K562 (cell line): ENCODE measurements around the gene FOXS1. TPM values are rescaled to one million over a fixed set of nuclear protein-coding genes. Genes with fewer than 3 reads are reported as not detected.

Experiments used
- JUND ChIP-seq, 2 experiments: IDR thresholded peaks; 2 replicates in 1 of 2; 3 replicates in 1 of 2; pipeline ENCODE4 v1.6.1; 2011; ENCODE audit warnings: borderline replicate concordance in 2 of 2, low read depth in 2 of 2, low read length in 2 of 2, improper control_type of control experiment in 1 of 2, missing biosample characterization in 1 of 2, missing genetic modification characterization in 1 of 2, missing genetic modification reagents in 1 of 2
- SLC30A9 ChIP-seq: fragments of 250-450 bp; sonication (Bioruptor Pico); IDR thresholded peaks from 2 replicates; pipeline ENCODE4 v1.8.0; 2022; ENCODE audit warnings: mild to moderate bottlenecking, moderate library complexity
- ZBTB17 ChIP-seq: fragments of 450-650 bp; formaldehyde crosslinking; IDR thresholded peaks from 2 replicates; pipeline ENCODE4 v1.4.0; 2020; ENCODE audit warnings: mild to moderate bottlenecking
- polyA plus RNA-seq, 8 experiments: library from polyadenylated mRNA; depleted of rRNA in 4 of 8; stranded (reverse) in 5 of 8; unstranded in 3 of 8; fragments of >200 nt; fragmentation: Nextera tagmentation in 2 of 8; fragmentation: Illumina TruSeq in 1 of 8; extraction: Ambion mirVana in 2 of 8; extraction: Trizol in 1 of 8; gene quantifications; 2 replicates each; pipeline versions ENCODE4 v1.2.1 to v1.2.3, GENCODE V29; 2011 to 2014; ENCODE audit warnings: inconsistent platforms in 1 of 8, missing spikeins in 1 of 8
- total RNA-seq, 7 experiments: library from RNA; depleted of rRNA in 6 of 7; stranded (reverse); fragments of >200 nt in 6 of 7; fragmentation: Illumina TruSeq in 2 of 7; extraction: Trizol in 2 of 7; gene quantifications; 2 replicates each; pipeline versions ENCODE4 v1.2.1 to v1.2.3, GENCODE V29; 2011 to 2021; ENCODE audit warnings: low replicate concordance in 1 of 7
- TF ChIP-seq, protein P1 (sequence below): sonication (generic); formaldehyde crosslinking; IDR thresholded peaks from 2 replicates; pipeline ENCODE4 v1.8.0; 2023; ENCODE audit warnings: missing genetic modification reagents, mild to moderate bottlenecking, borderline replicate concordance
- TF ChIP-seq, protein P2 (sequence below), 2 experiments: fragments of 450-650 bp in 1 of 2; sonication (generic) in 1 of 2; formaldehyde crosslinking in 1 of 2; IDR thresholded peaks in 1 of 2; conservative IDR thresholded peaks in 1 of 2; 2 replicates each; pipeline versions ENCODE4 v1.6.1 to v1.8.1; 2016 to 2023; ENCODE audit warnings: mild to moderate bottlenecking in 2 of 2, moderate library complexity in 2 of 2, inconsistent platforms in 1 of 2, missing genetic modification reagents in 1 of 2
- TF ChIP-seq, protein P3 (sequence below): sonication (generic); formaldehyde crosslinking; IDR thresholded peaks from 2 replicates; pipeline ENCODE4 v1.8.0; 2022; ENCODE audit warnings: missing genetic modification reagents, mild to moderate bottlenecking, moderate library complexity, borderline replicate concordance

FOXS1 gene
- total and polyA plus RNA-seq, 9 of the 15 experiments (the other 6 are each of a cell fraction or from before 2014, with no cell fraction given): not detected

DNA sequence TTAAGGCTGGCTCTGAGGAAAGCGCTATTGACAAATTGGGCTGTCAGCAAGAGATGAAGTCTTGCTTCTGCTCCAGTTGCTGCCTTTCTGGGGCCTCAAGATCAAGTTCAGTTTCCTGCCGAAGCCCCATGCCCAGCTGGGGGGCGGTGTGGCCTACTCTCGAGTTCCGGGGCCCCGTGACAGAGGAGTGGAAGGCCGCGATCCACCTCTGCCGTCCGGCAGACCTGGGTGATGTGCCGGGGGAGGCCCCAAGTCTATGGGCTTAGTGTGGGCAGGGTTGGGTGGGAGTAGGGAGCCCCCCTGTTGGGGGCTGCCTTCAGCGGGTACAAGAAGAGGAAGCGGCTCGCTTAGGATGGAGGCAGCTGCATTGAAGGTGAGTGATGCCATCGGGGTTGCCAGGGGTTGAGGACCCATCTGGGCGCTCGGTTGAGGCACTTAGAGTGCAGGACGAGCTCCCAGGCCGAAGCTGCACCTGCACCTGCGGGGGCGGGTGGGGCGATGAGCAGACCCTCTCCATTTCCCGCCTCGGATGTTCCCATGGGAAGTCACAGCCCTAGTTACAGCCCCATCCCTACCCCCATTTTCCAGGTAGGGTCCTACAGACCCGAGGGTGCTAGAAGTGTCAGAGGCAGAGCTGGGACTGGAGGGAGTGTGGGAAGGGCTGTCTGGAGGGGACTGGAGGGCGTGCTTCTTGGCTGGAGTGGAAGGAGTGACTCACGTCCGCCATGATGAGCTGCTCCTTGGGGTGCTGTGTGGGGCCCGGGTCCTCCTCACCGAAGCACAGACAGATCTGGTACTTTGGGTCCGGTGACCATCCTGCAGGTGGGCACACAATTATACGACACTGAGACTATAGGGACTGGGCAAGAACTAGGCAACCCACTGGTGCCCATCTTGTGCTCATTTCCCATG, 2.9 kb upstream of the FOXS1 start (continued):
- TF ChIP-seq, protein P1, sequence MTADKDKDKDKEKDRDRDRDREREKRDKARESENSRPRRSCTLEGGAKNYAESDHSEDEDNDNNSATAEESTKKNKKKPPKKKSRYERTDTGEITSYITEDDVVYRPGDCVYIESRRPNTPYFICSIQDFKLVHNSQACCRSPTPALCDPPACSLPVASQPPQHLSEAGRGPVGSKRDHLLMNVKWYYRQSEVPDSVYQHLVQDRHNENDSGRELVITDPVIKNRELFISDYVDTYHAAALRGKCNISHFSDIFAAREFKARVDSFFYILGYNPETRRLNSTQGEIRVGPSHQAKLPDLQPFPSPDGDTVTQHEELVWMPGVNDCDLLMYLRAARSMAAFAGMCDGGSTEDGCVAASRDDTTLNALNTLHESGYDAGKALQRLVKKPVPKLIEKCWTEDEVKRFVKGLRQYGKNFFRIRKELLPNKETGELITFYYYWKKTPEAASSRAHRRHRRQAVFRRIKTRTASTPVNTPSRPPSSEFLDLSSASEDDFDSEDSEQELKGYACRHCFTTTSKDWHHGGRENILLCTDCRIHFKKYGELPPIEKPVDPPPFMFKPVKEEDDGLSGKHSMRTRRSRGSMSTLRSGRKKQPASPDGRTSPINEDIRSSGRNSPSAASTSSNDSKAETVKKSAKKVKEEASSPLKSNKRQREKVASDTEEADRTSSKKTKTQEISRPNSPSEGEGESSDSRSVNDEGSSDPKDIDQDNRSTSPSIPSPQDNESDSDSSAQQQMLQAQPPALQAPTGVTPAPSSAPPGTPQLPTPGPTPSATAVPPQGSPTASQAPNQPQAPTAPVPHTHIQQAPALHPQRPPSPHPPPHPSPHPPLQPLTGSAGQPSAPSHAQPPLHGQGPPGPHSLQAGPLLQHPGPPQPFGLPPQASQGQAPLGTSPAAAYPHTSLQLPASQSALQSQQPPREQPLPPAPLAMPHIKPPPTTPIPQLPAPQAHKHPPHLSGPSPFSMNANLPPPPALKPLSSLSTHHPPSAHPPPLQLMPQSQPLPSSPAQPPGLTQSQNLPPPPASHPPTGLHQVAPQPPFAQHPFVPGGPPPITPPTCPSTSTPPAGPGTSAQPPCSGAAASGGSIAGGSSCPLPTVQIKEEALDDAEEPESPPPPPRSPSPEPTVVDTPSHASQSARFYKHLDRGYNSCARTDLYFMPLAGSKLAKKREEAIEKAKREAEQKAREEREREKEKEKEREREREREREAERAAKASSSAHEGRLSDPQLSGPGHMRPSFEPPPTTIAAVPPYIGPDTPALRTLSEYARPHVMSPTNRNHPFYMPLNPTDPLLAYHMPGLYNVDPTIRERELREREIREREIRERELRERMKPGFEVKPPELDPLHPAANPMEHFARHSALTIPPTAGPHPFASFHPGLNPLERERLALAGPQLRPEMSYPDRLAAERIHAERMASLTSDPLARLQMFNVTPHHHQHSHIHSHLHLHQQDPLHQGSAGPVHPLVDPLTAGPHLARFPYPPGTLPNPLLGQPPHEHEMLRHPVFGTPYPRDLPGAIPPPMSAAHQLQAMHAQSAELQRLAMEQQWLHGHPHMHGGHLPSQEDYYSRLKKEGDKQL (CRISPR knock-in tag): no peak
- TF ChIP-seq, protein P2, sequence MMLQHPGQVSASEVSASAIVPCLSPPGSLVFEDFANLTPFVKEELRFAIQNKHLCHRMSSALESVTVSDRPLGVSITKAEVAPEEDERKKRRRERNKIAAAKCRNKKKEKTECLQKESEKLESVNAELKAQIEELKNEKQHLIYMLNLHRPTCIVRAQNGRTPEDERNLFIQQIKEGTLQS (IDR thresholded peaks at IDR 0.05): peak; percentile 37; the same call in 1 of the 2 replicates
- TF ChIP-seq, protein P2 (CRISPR knock-in tag; conservative IDR thresholded peaks at IDR 0.05): no peak
- TF ChIP-seq, protein P3, sequence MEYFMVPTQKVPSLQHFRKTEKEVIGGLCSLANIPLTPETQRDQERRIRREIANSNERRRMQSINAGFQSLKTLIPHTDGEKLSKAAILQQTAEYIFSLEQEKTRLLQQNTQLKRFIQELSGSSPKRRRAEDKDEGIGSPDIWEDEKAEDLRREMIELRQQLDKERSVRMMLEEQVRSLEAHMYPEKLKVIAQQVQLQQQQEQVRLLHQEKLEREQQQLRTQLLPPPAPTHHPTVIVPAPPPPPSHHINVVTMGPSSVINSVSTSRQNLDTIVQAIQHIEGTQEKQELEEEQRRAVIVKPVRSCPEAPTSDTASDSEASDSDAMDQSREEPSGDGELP (CRISPR knock-in tag): no peak
- TF ChIP-seq ZBTB17 (CRISPR knock-in tag) (no peak), SLC30A9 (CRISPR knock-in tag) (no peak), JUND (IDR thresholded peaks at IDR 0.05; ENCODE audit: borderline replicate concordance, low read depth, low read length) (peak; percentile 66), JUND (tag; IDR thresholded peaks at IDR 0.05; ENCODE audit: borderline replicate concordance, low read depth, low read length) (peak; percentile 57; the same call in 1 of the 3 replicates)
